HEK293 (cell line): Measurements from ENCODE around the gene BLMH.

ENCODE experiments used
- CTCF ChIA-PET: fragments of 350-600 bp; formaldehyde crosslinking; extraction: SDS; loops from one replicate; lab custom pipeline; 2021; ENCODE audit warnings: antibody characterized with exemption; lab: Yijun Ruan, JAX
- POLR2A ChIA-PET: fragments of 300-600 bp; formaldehyde crosslinking; extraction: SDS; loops from one replicate; lab custom pipeline; 2020; ENCODE audit warnings: antibody characterized with exemption, inconsistent platforms; lab: Yijun Ruan, JAX
- H3K27ac ChIP-seq: fragments of 200-500 bp; sonication (Bioruptor generic); 2 replicates; pipeline ENCODE4 v1.5.1; 2014; ENCODE audit warnings: low read depth, low read length, control low read depth, inconsistent platforms; ENCODE audit errors: extremely low read depth
- H3K36me3 ChIP-seq, 2 experiments: fragments of 200-500 bp in 1 of 2; sonication (Bioruptor generic) in 1 of 2; 1 replicate in 1 of 2; 2 replicates in 1 of 2; pipeline ENCODE4 v1.5.1; 2014 to 2017; ENCODE audit warnings: inconsistent platforms in 2 of 2, low read length in 2 of 2; ENCODE audit not compliant: control insufficient read depth in 2 of 2, insufficient read depth in 1 of 2
- H3K4me1 ChIP-seq: fragments of 200-500 bp; sonication (Bioruptor generic); 2 replicates; pipeline ENCODE4 v1.5.1; 2014; ENCODE audit warnings: mild to moderate bottlenecking, low read length, inconsistent platforms; ENCODE audit not compliant: control insufficient read depth, insufficient read depth
- H3K4me3 ChIP-seq: 2 replicates; pipeline ENCODE4 v1.5.1; 2011; ENCODE audit warnings: low read depth, mild to moderate bottlenecking, control low read depth, low read length, moderate library complexity
- H3K9me3 ChIP-seq: fragments of 200-500 bp; sonication (Bioruptor generic); 2 replicates; pipeline ENCODE4 v1.5.1; 2014; ENCODE audit warnings: low read depth, low read length, inconsistent platforms; ENCODE audit not compliant: control insufficient read depth, insufficient read depth
- BCL11A ChIP-seq: fragments of 450-650 bp; formaldehyde crosslinking; IDR thresholded peaks from 2 replicates; pipeline ENCODE4 v1.5.1; 2016; ENCODE audit warnings: low read depth, missing biosample characterization, missing genetic modification characterization
- CTCF ChIP-seq: fragments of 450-650 bp; formaldehyde crosslinking; IDR thresholded peaks from 2 replicates; pipeline ENCODE4 v1.5.1; 2016; ENCODE audit warnings: missing biosample characterization, missing genetic modification characterization
- HIC1 ChIP-seq: fragments of 450-650 bp; formaldehyde crosslinking; IDR thresholded peaks from 2 replicates; pipeline ENCODE4 v1.5.1; 2016; ENCODE audit warnings: missing biosample characterization, missing genetic modification characterization
- KLF17 ChIP-seq: fragments of 450-650 bp; formaldehyde crosslinking; IDR thresholded peaks from 2 replicates; pipeline ENCODE4 v1.5.1; 2016; ENCODE audit warnings: missing biosample characterization, missing genetic modification characterization
- PRDM4 ChIP-seq: fragments of 450-650 bp; formaldehyde crosslinking; IDR thresholded peaks from 2 replicates; pipeline ENCODE4 v1.5.1; 2017; ENCODE audit warnings: missing biosample characterization, missing genetic modification characterization
- SCRT2 ChIP-seq: fragments of 450-650 bp; formaldehyde crosslinking; IDR thresholded peaks from 2 replicates; pipeline ENCODE4 v1.5.1; 2016; ENCODE audit warnings: missing biosample characterization, missing genetic modification characterization
- TCF7L2 ChIP-seq: IDR thresholded peaks from 2 replicates; pipeline ENCODE4 v1.6.1; 2011; ENCODE audit warnings: low read depth, mild to moderate bottlenecking, inconsistent platforms, low read length, moderate library complexity, borderline replicate concordance
- TSHZ1 ChIP-seq: fragments of 450-650 bp; formaldehyde crosslinking; IDR thresholded peaks from 2 replicates; pipeline ENCODE4 v1.5.1; 2016; ENCODE audit warnings: missing biosample characterization, missing genetic modification characterization, borderline replicate concordance
- ZNF112 ChIP-seq: fragments of 450-650 bp; formaldehyde crosslinking; IDR thresholded peaks from 2 replicates; pipeline ENCODE4 v1.5.0; 2017; ENCODE audit warnings: missing biosample characterization, missing genetic modification characterization
- ZNF214 ChIP-seq: fragments of 450-650 bp; formaldehyde crosslinking; IDR thresholded peaks from 2 replicates; pipeline ENCODE4 v1.5.1; 2017; ENCODE audit warnings: missing biosample characterization, mild to moderate bottlenecking, missing genetic modification characterization, borderline replicate concordance
- ZNF24 ChIP-seq: fragments of 450-650 bp; formaldehyde crosslinking; IDR thresholded peaks from 2 replicates; pipeline ENCODE4 v1.5.1; 2016; ENCODE audit warnings: missing biosample characterization, missing genetic modification characterization
- ZNF248 ChIP-seq: fragments of 450-650 bp; formaldehyde crosslinking; IDR thresholded peaks from 2 replicates; pipeline ENCODE4 v1.5.1; 2017; ENCODE audit warnings: missing biosample characterization, missing genetic modification characterization
- ZNF423 ChIP-seq: fragments of 450-650 bp; formaldehyde crosslinking; IDR thresholded peaks from 2 replicates; pipeline ENCODE4 v1.5.1; 2016; ENCODE audit warnings: missing biosample characterization, missing genetic modification characterization
- ZNF48 ChIP-seq: fragments of 450-650 bp; formaldehyde crosslinking; IDR thresholded peaks from 2 replicates; pipeline ENCODE4 v1.5.1; 2016; ENCODE audit warnings: missing biosample characterization, missing genetic modification characterization
- ZNF560 ChIP-seq: fragments of 450-650 bp; formaldehyde crosslinking; IDR thresholded peaks from 2 replicates; pipeline ENCODE4 v1.5.1; 2017; ENCODE audit warnings: missing biosample characterization, missing genetic modification characterization, borderline replicate concordance
- ZNF621 ChIP-seq: fragments of 450-650 bp; formaldehyde crosslinking; IDR thresholded peaks from 2 replicates; pipeline ENCODE4 v1.5.1; 2017; ENCODE audit warnings: missing biosample characterization, missing genetic modification characterization
- ZNF645 ChIP-seq: fragments of 450-650 bp; formaldehyde crosslinking; IDR thresholded peaks from 2 replicates; pipeline ENCODE4; 2016; ENCODE audit warnings: missing biosample characterization, missing genetic modification characterization
- ZNF777 ChIP-seq: fragments of 450-650 bp; formaldehyde crosslinking; IDR thresholded peaks from 2 replicates; pipeline ENCODE4 v1.5.1; 2017; ENCODE audit warnings: missing biosample characterization, missing genetic modification characterization, borderline replicate concordance
- ZNF792 ChIP-seq: fragments of 450-650 bp; formaldehyde crosslinking; IDR thresholded peaks from 2 replicates; pipeline ENCODE4 v1.5.1; 2016; ENCODE audit warnings: missing biosample characterization, missing genetic modification characterization
- ZSCAN16 ChIP-seq: fragments of 450-650 bp; formaldehyde crosslinking; IDR thresholded peaks from 2 replicates; pipeline ENCODE4 v1.5.1; 2016; ENCODE audit warnings: missing biosample characterization, missing genetic modification characterization
- ZSCAN18 ChIP-seq: fragments of 450-650 bp; formaldehyde crosslinking; IDR thresholded peaks from 2 replicates; pipeline ENCODE4 v1.5.1; 2016; ENCODE audit warnings: missing biosample characterization, missing genetic modification characterization

Gene BLMH

GRCh38 chr17:30234964-30235363, 56.8 kb downstream of the BLMH start:
- POLR2A ChIA-PET, result interaction anchor here (1.9 kb wide), 1 partner anchor 56 kb away, joined by 4 read pairs; the partner anchor contains the start of gene BLMH
- Histone ChIP-seq H3K4me3 (no peak overlapping the region), H3K27ac (no peak overlapping the region)
- TF ChIP-seq BCL11A (tag by site-specific recombination), result no peak
- no peak for TF ChIP-seq SCRT2 (tag by site-specific recombination)
- no peak for TF ChIP-seq ZNF777 (tag by site-specific recombination)
- TF ChIP-seq ZSCAN16 (tag by site-specific recombination), result no peak
- TF ChIP-seq KLF17, result no peak
- no peak for TF ChIP-seq ZNF792 (tag by site-specific recombination)
- TF ChIP-seq, all 188 proteins: peak for 0
- H3K4me1 ChIP-seq, result peaks cover 2% of the 10 kb centered on the region; the same call in 1 of the 2 replicates
- CTCF ChIA-PET, result interaction anchor here (0.6 to 1.7 kb wide), 2 partner anchors 33 to 110 kb away, joined by 3 to 4 read pairs; no protein-coding TSS in a partner anchor
- no peaks in the 10 kb centered on the region for H3K9me3 ChIP-seq
- no peaks in the 10 kb centered on the region for H3K36me3 ChIP-seq

GRCh38 chr17:30234296-30234695, 57.4 kb downstream of the BLMH start:
- H3K9me3 ChIP-seq, result no peaks in the 10 kb centered on the region
- H3K4me3 ChIP-seq, result no peak overlapping the region
- ChIA-PET CTCF (no interaction called here), POLR2A (no interaction called here)
- no peaks in the 10 kb centered on the region for H3K36me3 ChIP-seq
- H3K4me1 ChIP-seq, result peaks cover 2% of the 10 kb centered on the region; the same call in 1 of the 2 replicates
- no peak overlapping the region for H3K27ac ChIP-seq
- TF ChIP-seq ZNF560, result no peak
- TF ChIP-seq ZSCAN18 (tag by site-specific recombination), result no peak
- TF ChIP-seq ZNF214, result no peak
- no peak for TF ChIP-seq TCF7L2
- TF ChIP-seq PRDM4, result no peak
- TF ChIP-seq TSHZ1 (tag by site-specific recombination), result no peak
- TF ChIP-seq ZNF248 (tag by site-specific recombination), result no peak
- TF ChIP-seq ZNF112 (tag by site-specific recombination), result no peak
- TF ChIP-seq ZNF48, result no peak
- TF ChIP-seq CTCF (tag by site-specific recombination), result no peak
- no peak for TF ChIP-seq ZNF24
- TF ChIP-seq ZNF621, result no peak
- TF ChIP-seq ZNF645 (tag by site-specific recombination), result no peak
- TF ChIP-seq ZNF423, result no peak
- no peak for TF ChIP-seq HIC1 (tag by site-specific recombination)
